K562 (cell line): ENCODE data around the gene C19orf67. TPM values are rescaled to one million over a fixed set of nuclear protein-coding genes. Genes with fewer than 3 reads are reported as not detected.

Source experiments
- ATAC-seq: fragments of 200-7000 bp; cut with Tn5 transposase; 3 replicates; pipeline ENCODE4 v1.9.1; 2020; ENCODE audit warnings: moderate library complexity
- BruUV-seq: library from RNA; stranded (reverse); fragments of 400-500 nt; replicated peaks from 2 replicates; lab custom pipeline; 2021; lab: Mats Ljungman, UMichigan
- CTCF ChIA-PET: fragments of 300-600 bp; formaldehyde crosslinking; extraction: SDS; loops from one replicate; lab custom pipeline; 2021; ENCODE audit warnings: low intra/inter-chr PET ratio; lab: Yijun Ruan, JAX
- POLR2A ChIA-PET: fragments of 300-600, 350-650 bp; sonication (Branson Sonifier 250); formaldehyde crosslinking; extraction: SDS; loops from one replicate; lab custom pipeline; 2021; ENCODE audit warnings: antibody characterized with exemption, inconsistent platforms; lab: Yijun Ruan, JAX
- DNase-seq, 4 experiments: peaks; one replicate each; pipeline versions ENCODE4 v3.0.0 to v3.0.0-alpha.2; 2011 to 2018; ENCODE audit warnings: low spot score in 3 of 4, mixed read lengths in 3 of 4; ENCODE audit errors: extremely low read depth in 1 of 4
- FAIRE-seq: peaks from 2 replicates; lab custom pipeline; 2011; peaks lifted over from hg19 to GRCh38; lab: Jason Lieb, UNC
- H2AFZ ChIP-seq: 2 replicates; pipeline ENCODE4 v1.6.0; 2011; ENCODE audit warnings: low read depth, low read length, control low read depth, inconsistent platforms
- H3K27ac ChIP-seq: fragments of 200-600 bp; 3 replicates; pipeline ENCODE4 v1.8.0; 2011; ENCODE audit warnings: low read depth, mild to moderate bottlenecking, control low read depth, inconsistent platforms, low read length, moderate library complexity, mixed read lengths; ENCODE audit errors: extremely low read depth
- H3K27me3 ChIP-seq, 2 experiments: fragments of 300-600 bp in 1 of 2; 2 replicates in 1 of 2; 3 replicates in 1 of 2; pipeline versions ENCODE4 v1.6.0 to v1.8.0; 2011; ENCODE audit warnings: inconsistent platforms in 2 of 2, low read length in 2 of 2, mild to moderate bottlenecking in 1 of 2, mixed read lengths in 1 of 2, moderate library complexity in 1 of 2; ENCODE audit not compliant: control insufficient read depth in 2 of 2, insufficient read depth in 2 of 2
- H3K36me3 ChIP-seq: fragments of 300-600 bp; 3 replicates; pipeline ENCODE4 v1.8.0; 2011; ENCODE audit warnings: mild to moderate bottlenecking, low read length, inconsistent platforms; ENCODE audit not compliant: control insufficient read depth, insufficient read depth
- H3K4me1 ChIP-seq, 2 experiments: fragments of 200-600 bp in 1 of 2; replicated peaks in 1 of 2; 2 replicates in 1 of 2; 3 replicates in 1 of 2; pipeline versions ENCODE4 v1.5.1 to v1.8.0; 2011; ENCODE audit warnings: inconsistent platforms in 2 of 2, low read length in 2 of 2, mild to moderate bottlenecking in 1 of 2, mixed read lengths in 1 of 2, moderate library complexity in 1 of 2; ENCODE audit not compliant: control insufficient read depth in 2 of 2, insufficient read depth in 2 of 2
- H3K4me2 ChIP-seq: 2 replicates; pipeline ENCODE4 v1.6.1; 2011; ENCODE audit warnings: low read length, control low read depth, inconsistent platforms, mixed read lengths; ENCODE audit not compliant: insufficient read depth
- H3K4me3 ChIP-seq: fragments of 200-600 bp; sonication (generic), shearing (Covaris generic); 2 replicates; pipeline ENCODE4 v1.5.1; 2016; ENCODE audit warnings: control low read depth, inconsistent platforms
- H3K79me2 ChIP-seq: fragments of 200-600 bp; 3 replicates; pipeline ENCODE4 v1.8.0; 2011; ENCODE audit warnings: low read length, inconsistent platforms; ENCODE audit not compliant: control insufficient read depth, insufficient read depth
- H3K9ac ChIP-seq, 2 experiments: 2 replicates each; pipeline versions ENCODE4 v1.6.0 to v1.6.1; 2011; ENCODE audit warnings: low read depth in 2 of 2, low read length in 2 of 2, control low read depth in 1 of 2, inconsistent platforms in 1 of 2, mild to moderate bottlenecking in 1 of 2, mixed read lengths in 1 of 2; ENCODE audit not compliant: insufficient read depth in 1 of 2
- H3K9me1 ChIP-seq: one replicate; pipeline ENCODE4 v1.6.0; 2011; ENCODE audit warnings: inconsistent platforms, mild to moderate bottlenecking, low read length, moderate library complexity; ENCODE audit not compliant: control insufficient read depth, insufficient read depth
- H3K9me3 ChIP-seq: replicated peaks from 2 replicates; pipeline ENCODE4 v1.5.1; 2011; ENCODE audit warnings: low read depth, low read length, inconsistent platforms; ENCODE audit not compliant: control insufficient read depth, insufficient read depth
- H4K20me1 ChIP-seq: replicated peaks from 2 replicates; pipeline ENCODE4 v1.6.1; 2011; ENCODE audit warnings: low read length, inconsistent platforms, mixed read lengths; ENCODE audit not compliant: control insufficient read depth, insufficient read depth
- ARID2 ChIP-seq: fragments of 450-650 bp; IDR thresholded peaks from 2 replicates; pipeline ENCODE4 v1.6.1; 2017; ENCODE audit warnings: antibody characterized with exemption, mild to moderate bottlenecking
- DIDO1 ChIP-seq: fragments of 450-650 bp; IDR thresholded peaks from 2 replicates; pipeline ENCODE4 v1.6.1; 2016; ENCODE audit warnings: low read depth, missing biosample characterization, missing genetic modification characterization
- FOS ChIP-seq: IDR thresholded peaks from 3 replicates; pipeline ENCODE4 v1.6.1; 2011; ENCODE audit not compliant: insufficient read length; ENCODE audit errors: extremely low read depth
- HOXB6 ChIP-seq: fragments of 250-450 bp; sonication (Bioruptor Pico); IDR thresholded peaks from 2 replicates; pipeline ENCODE4 v1.5.1; 2022; ENCODE audit warnings: mild to moderate bottlenecking, borderline replicate concordance
- NBN ChIP-seq: fragments of 450-650 bp; IDR thresholded peaks from 2 replicates; pipeline ENCODE4 v1.6.1; 2016; ENCODE audit warnings: low read depth, mild to moderate bottlenecking
- PHF21A ChIP-seq: fragments of 450-650 bp; IDR thresholded peaks from 2 replicates; pipeline ENCODE4 v1.6.1; 2017; ENCODE audit warnings: low read depth, borderline replicate concordance
- POLR2A ChIP-seq: fragments of 450-650 bp; conservative IDR thresholded peaks from 2 replicates; pipeline ENCODE4 v1.6.1; 2016
- POLR2G ChIP-seq: fragments of 200-400 bp; formaldehyde crosslinking; IDR thresholded peaks from 2 replicates; pipeline ENCODE4 v1.6.1; 2017; ENCODE audit warnings: low read depth, mild to moderate bottlenecking, antibody characterized with exemption, low read length, moderate library complexity
- RBFOX2 ChIP-seq: fragments of 200-400 bp; formaldehyde crosslinking; IDR thresholded peaks from 2 replicates; pipeline ENCODE4 v1.6.1; 2017; ENCODE audit warnings: low read depth, mild to moderate bottlenecking, low read length, moderate library complexity
- TAF1 ChIP-seq: IDR thresholded peaks from 2 replicates; pipeline ENCODE4 v1.6.1; 2011; ENCODE audit warnings: mild to moderate bottlenecking, low read length, moderate library complexity; ENCODE audit not compliant: insufficient read depth, control insufficient read depth, severe bottlenecking; ENCODE audit errors: extremely low read depth
- THRA ChIP-seq: fragments of 450-650 bp; IDR thresholded peaks from 2 replicates; pipeline ENCODE4 v1.6.1; 2017; ENCODE audit warnings: mild to moderate bottlenecking, moderate library complexity
- ZBTB1 ChIP-seq: sonication (generic); formaldehyde crosslinking; IDR thresholded peaks from 2 replicates; pipeline ENCODE4 v1.8.1; 2023; ENCODE audit warnings: missing genetic modification reagents, low read depth, mild to moderate bottlenecking, borderline replicate concordance
- ZBTB17 ChIP-seq: fragments of 450-650 bp; formaldehyde crosslinking; IDR thresholded peaks from 2 replicates; pipeline ENCODE4 v1.4.0; 2020; ENCODE audit warnings: mild to moderate bottlenecking
- ZBTB8A ChIP-seq: fragments of 450-650 bp; IDR thresholded peaks from 2 replicates; pipeline ENCODE4 v1.6.1; 2018; ENCODE audit warnings: mild to moderate bottlenecking, moderate library complexity; ENCODE audit not compliant: partially characterized antibody
- ZBTB9 ChIP-seq: fragments of 450-650 bp; formaldehyde crosslinking; IDR thresholded peaks from 2 replicates; pipeline ENCODE4 v1.4.0; 2020; ENCODE audit warnings: mild to moderate bottlenecking, moderate library complexity
- ZFP91 ChIP-seq: sonication (generic); formaldehyde crosslinking; IDR thresholded peaks from 2 replicates; pipeline ENCODE4 v1.8.0; 2022; ENCODE audit warnings: mild to moderate bottlenecking, missing genetic modification reagents
- ZKSCAN3 ChIP-seq: fragments of 250-450 bp; sonication (Bioruptor Pico); IDR thresholded peaks from 2 replicates; pipeline ENCODE4 v1.4.0; 2020
- ZNF121 ChIP-seq: sonication (generic); formaldehyde crosslinking; conservative IDR thresholded peaks from 2 replicates; pipeline ENCODE4 v1.8.0; 2022; ENCODE audit warnings: missing genetic modification reagents
- ZNF140 ChIP-seq: fragments of 250-450 bp; sonication (Bioruptor Pico); IDR thresholded peaks from 2 replicates; pipeline ENCODE4 v1.8.0; 2021; ENCODE audit warnings: moderate library complexity, mild to moderate bottlenecking, inconsistent platforms
- ZNF165 ChIP-seq: fragments of 250-450 bp; sonication (Bioruptor Pico); IDR thresholded peaks from 2 replicates; pipeline ENCODE4 v1.4.0; 2020; ENCODE audit warnings: borderline replicate concordance
- ZNF324 ChIP-seq: fragments of 250-450 bp; sonication (Bioruptor Pico); IDR thresholded peaks from 2 replicates; pipeline ENCODE4 v1.4.0; 2020; ENCODE audit warnings: mild to moderate bottlenecking
- WGBS: fragments of 100-300 bp; shearing (Covaris generic); methylation state at CpG from one replicate; pipeline ENCODE4 v1.1.6; 2016; ENCODE audit warnings: low coverage, mixed read lengths; ENCODE audit not compliant: insufficient coverage; ENCODE audit errors: missing lambda C conversion rate; 5-methylcytosine and 5-hydroxymethylcytosine counted together
- in situ Hi-C: fragments of 300-500 bp; cut with MboI; formaldehyde crosslinking; loops from 4 replicates; pipeline ENCODE4 v1.15.0; 2018; ENCODE audit warnings: inconsistent platforms, mixed read lengths
- intact Hi-C: fragments of 100-400 bp; cut with micrococcal nuclease; formaldehyde crosslinking; loops from 2 replicates; pipeline ENCODE4 v1.14.2; 2022
- polyA plus RNA-seq, 8 experiments: library from polyadenylated mRNA; depleted of rRNA in 4 of 8; stranded (reverse) in 5 of 8; unstranded in 3 of 8; fragments of >200 nt; fragmentation: Nextera tagmentation in 2 of 8; fragmentation: Illumina TruSeq in 1 of 8; extraction: Ambion mirVana in 2 of 8; extraction: Trizol in 1 of 8; gene quantifications; 2 replicates each; pipeline versions ENCODE4 v1.2.1 to v1.2.3, GENCODE V29; 2011 to 2014; ENCODE audit warnings: inconsistent platforms in 1 of 8, missing spikeins in 1 of 8
- total RNA-seq, 7 experiments: library from RNA; depleted of rRNA in 6 of 7; stranded (reverse); fragments of >200 nt in 6 of 7; fragmentation: Illumina TruSeq in 2 of 7; extraction: Trizol in 2 of 7; gene quantifications; 2 replicates each; pipeline versions ENCODE4 v1.2.1 to v1.2.3, GENCODE V29; 2011 to 2021; ENCODE audit warnings: low replicate concordance in 1 of 7

Gene C19orf67
- total and polyA plus RNA-seq, 9 of the 15 experiments (the other 6 are each of a cell fraction or from before 2014, with no cell fraction given), result 0.29 to 1.8 (median 0.51) TPM; not detected in 3

GRCh38 chr19:14127176-14127575 is 41.6 kb upstream of the C19orf67 start:
- no peaks in the 10 kb centered on the region for H4K20me1 ChIP-seq
- H3K4me3 ChIP-seq, result no peak overlapping the region
- 88% methylated on average over 8 of the region's 8 CpGs for WGBS
- ATAC-seq (no peak), DNase-seq (no peak), FAIRE-seq (no peak)
- H3K79me2 ChIP-seq, result no peaks in the 10 kb centered on the region
- no peaks in the 10 kb centered on the region for H3K9me1 ChIP-seq
- intact Hi-C loops, result no loop called here
- no peaks in the 10 kb centered on the region for H3K27me3 ChIP-seq
- peaks cover 49% of the 10 kb centered on the region for H3K36me3 ChIP-seq
- H2AFZ ChIP-seq, result no peak overlapping the region
- in situ Hi-C loops, result no loop called here
- TF ChIP-seq RBFOX2 (0 out of 2 replicates have a peak, but pooled peaks have one; percentile 24), NBN (no peak), ZBTB8A (no peak), ZNF140 (CRISPR knock-in tag) (no peak), THRA (no peak), DIDO1 (no peak), ZBTB17 (CRISPR knock-in tag) (no peak), ZNF165 (CRISPR knock-in tag) (no peak), POLR2A (0 out of 2 replicates have a peak, but pooled peaks have one; percentile 9), ZNF121 (CRISPR knock-in tag) (no peak), ARID2 (no peak), HOXB6 (CRISPR knock-in tag) (no peak), ZBTB1 (CRISPR knock-in tag) (no peak), PHF21A (no peak), POLR2G (peak; percentile 45; the same call in 1 of the 2 replicates), ZBTB9 (CRISPR knock-in tag) (no peak), ZFP91 (CRISPR knock-in tag) (no peak), TAF1 (no peak), ZNF324 (no peak), ZKSCAN3 (CRISPR knock-in tag) (no peak), FOS (no peak)
- TF ChIP-seq, all 486 proteins: peak for 3
- no peak overlapping the region for H3K9ac ChIP-seq
- no TSS peak for BruUV-seq
- CTCF ChIA-PET, result no interaction called here
- no peaks in the 10 kb centered on the region; a peak in 1 of 5 replicates for H3K4me1 ChIP-seq
- no peaks in the 10 kb centered on the region for H3K9me3 ChIP-seq
- no peak overlapping the region for H3K4me2 ChIP-seq
- POLR2A ChIA-PET, result interaction anchor here (1.2 to 1.8 kb wide), 2 partner anchors 9 to 70 kb away, joined by 3 to 5 read pairs; partner anchors contain the start of gene ASF1B
- H3K27ac ChIP-seq, result no peak overlapping the region
